Measurements from ENCODE around the gene GYG2.

The GYG2 gene

GRCh38 chrX:2819345-2820135 is 9.2 kb upstream of the GYG2 start:
- no peak for DNase-seq

- no peak for DNase-seq
Measured at GRCh38 chrX:2820136-2820771, 8.5 kb upstream of the GYG2 start.

- DNase-seq: no peak
Measured at GRCh38 chrX:2823795-2824386, 4.8 kb upstream of the GYG2 start.

GRCh38 chrX:2824886-2825285 is 3.8 kb upstream of the GYG2 start:
- DNase-seq: no peak

GRCh38 chrX:2828959-2829411 is 255 bp downstream of the GYG2 start:
- no peak for DNase-seq

- DNase-seq: no peak
Measured at GRCh38 chrX:2829469-2830246, 928 bp downstream of the GYG2 start.

GRCh38 chrX:2831471-2832228 is 2.9 kb downstream of the GYG2 start:
- no peak for DNase-seq

GRCh38 chrX:2837961-2838360 is 9.2 kb downstream of the GYG2 start:
- no peak for DNase-seq

GRCh38 chrX:2840961-2841360 is 12.2 kb downstream of the GYG2 start:
- DNase-seq: no peak

GRCh38 chrX:2841537-2841936 is 12.8 kb downstream of the GYG2 start:
- no peak for DNase-seq

GRCh38 chrX:2846992-2847391 is 18.3 kb downstream of the GYG2 start:
- DNase-seq: no peak

GRCh38 chrX:2848871-2849301 is 20.2 kb downstream of the GYG2 start:
- no peak for DNase-seq

GRCh38 chrX:2854918-2855317 is 26.2 kb downstream of the GYG2 start:
- DNase-seq: no peak

GRCh38 chrX:2855761-2856160 is 27.0 kb downstream of the GYG2 start:
- no peak for DNase-seq

GRCh38 chrX:2857566-2857965 is 28.8 kb downstream of the GYG2 start:
- DNase-seq: no peak

- no peak for DNase-seq
Measured at GRCh38 chrX:2859197-2859797, 30.6 kb downstream of the GYG2 start.

- no peak for DNase-seq
Measured at GRCh38 chrX:2862404-2862803, 33.7 kb downstream of the GYG2 start.

GRCh38 chrX:2863646-2864045 is 34.9 kb downstream of the GYG2 start:
- DNase-seq: no peak

GRCh38 chrX:2867206-2867605 is 38.5 kb downstream of the GYG2 start:
- DNase-seq: no peak

- no peak for DNase-seq
Measured at GRCh38 chrX:2870650-2871049, 41.9 kb downstream of the GYG2 start.

GRCh38 chrX:2871831-2872230 is 43.1 kb downstream of the GYG2 start:
- DNase-seq: no peak

GRCh38 chrX:2872671-2873277 is 44.0 kb downstream of the GYG2 start:
- no peak for DNase-seq

All from stimulated activated CD4-positive, alpha-beta T cell treated with anti-CD3 and anti-CD28 coated beads, Interleukin-4, amount 100 ng/mL, for 24 hours (primary cell).